Colonic mucosa (tissue), 4 donors: ENCODE measurements around the gene FRMD1. TPM values are rescaled to one million over a fixed set of nuclear protein-coding genes. Genes with fewer than 3 reads are reported as not detected.

Source experiments
- DNase-seq: peaks from one replicate; pipeline ENCODE4 v3.0.0-alpha.2; 2020
- H3K27ac ChIP-seq: fragments of 200-600 bp; one replicate; pipeline ENCODE4 v1.8.0; 2021
- H3K27me3 ChIP-seq: fragments of 200-600 bp; one replicate; pipeline ENCODE4 v1.8.0; 2021
- H3K36me3 ChIP-seq: fragments of 200-600 bp; one replicate; pipeline ENCODE4 v1.8.0; 2021
- H3K4me1 ChIP-seq: fragments of 200-600 bp; one replicate; pipeline ENCODE4 v1.8.0; 2021; ENCODE audit warnings: mild to moderate bottlenecking
- H3K4me3 ChIP-seq: fragments of 200-600 bp; one replicate; pipeline ENCODE4 v1.8.0; 2021
- H3K9ac ChIP-seq, 2 donors: one replicate each; pipeline ENCODE4 v1.7.0; 2013; ENCODE audit warnings: control low read depth in 2 of 2, low read depth in 2 of 2, low read length in 2 of 2
- H3K9me3 ChIP-seq: fragments of 200-600 bp; one replicate; pipeline ENCODE4 v1.8.0; 2021
- CTCF ChIP-seq: fragments of 200-600 bp; IDR thresholded peaks from one replicate; pipeline ENCODE4 v1.8.0; 2022; ENCODE audit warnings: antibody characterized with exemption, mild to moderate bottlenecking
- intact Hi-C: fragments of 100-400 bp; cut with DNase I; formaldehyde crosslinking; loops from one replicate; pipeline ENCODE4 v1.14.1; 2022
- total RNA-seq, 2 donors: library from RNA; stranded (reverse); fragmentation: NEBNext Ultra II Directional in 1 of 2; extraction: Animal tissue kit (Norgen Biotek cat#: 25700) in 1 of 2; gene quantifications; one replicate each; pipeline ENCODE4 v1.2.1, GENCODE V29; 2021
- donor health status: healthy.
- donor health status: DM: no; HTN: no; CAD: no.
- donor health status: DM: no; HTN: no; CAD: no.

Gene FRMD1
- total RNA-seq, 2 donors from 2014 or later = 2.3 to 21.0 TPM

- H3K4me3 ChIP-seq = no peak overlapping the region
- no peaks in the 10 kb centered on the region for H3K4me1 ChIP-seq
- H3K27me3 ChIP-seq = no peaks in the 10 kb centered on the region
- DNase-seq = no peak
- H3K36me3 ChIP-seq = no peaks in the 10 kb centered on the region
- H3K9ac ChIP-seq = no peak overlapping the region
- no peak overlapping the region for H3K27ac ChIP-seq
- H3K9me3 ChIP-seq = no peaks in the 10 kb centered on the region
- intact Hi-C loops = loop anchor here (10.0 kb wide), 1 partner anchor 186 kb away; no protein-coding TSS in a partner anchor
- TF ChIP-seq CTCF = no peak
Measured at GRCh38 chr6:168110437-168110836, 31.4 kb upstream of the FRMD1 start.

- Histone ChIP-seq H3K4me1 (no peaks in the 10 kb centered on the region), H3K27ac (no peak overlapping the region), H3K36me3 (no peaks in the 10 kb centered on the region), H3K27me3 (no peaks in the 10 kb centered on the region), H3K4me3 (no peak overlapping the region), H3K9me3 (no peaks in the 10 kb centered on the region), H3K9ac (no peak overlapping the region)
- no peak for DNase-seq
- intact Hi-C loops = no loop called here
- no peak for TF ChIP-seq CTCF
Measured at GRCh38 chr6:168109171-168109570, 30.2 kb upstream of the FRMD1 start.

- TF ChIP-seq CTCF = no peak
- no peaks in the 10 kb centered on the region for H3K9me3 ChIP-seq
- H3K4me1 ChIP-seq = no peaks in the 10 kb centered on the region
- H3K27ac ChIP-seq = no peak overlapping the region
- DNase-seq = no peak
- intact Hi-C loops = no loop called here
- H3K4me3 ChIP-seq = no peak overlapping the region
- no peaks in the 10 kb centered on the region for H3K36me3 ChIP-seq
- H3K9ac ChIP-seq = no peak overlapping the region
- H3K27me3 ChIP-seq = peaks cover 4% of the 10 kb centered on the region
Measured at GRCh38 chr6:168107191-168107983, 28.4 kb upstream of the FRMD1 start.

GRCh38 chr6:168106633-168107005 is 27.6 kb upstream of the FRMD1 start:
- intact Hi-C loops = no loop called here
- no peak for TF ChIP-seq CTCF
- H3K27me3 ChIP-seq = peaks cover 12% of the 10 kb centered on the region

GRCh38 chr6:168105813-168106632 is 27.0 kb upstream of the FRMD1 start:
- no peak for TF ChIP-seq CTCF
- Histone ChIP-seq H3K4me3 (no peak overlapping the region), H3K9ac (no peak overlapping the region), H3K9me3 (no peaks in the 10 kb centered on the region), H3K36me3 (no peaks in the 10 kb centered on the region), H3K27ac (no peak overlapping the region), H3K27me3 (peaks cover 18% of the 10 kb centered on the region), H3K4me1 (no peaks in the 10 kb centered on the region)
- no peak for DNase-seq
- intact Hi-C loops = no loop called here

More at GRCh38 chr6:168106633-168107005, 27.6 kb upstream of the FRMD1 start:
- no peak for DNase-seq
- H3K9ac ChIP-seq = no peak overlapping the region
- no peaks in the 10 kb centered on the region for H3K4me1 ChIP-seq
- H3K36me3 ChIP-seq = no peaks in the 10 kb centered on the region
- H3K4me3 ChIP-seq = no peak overlapping the region
- H3K27ac ChIP-seq = no peak overlapping the region
- no peaks in the 10 kb centered on the region for H3K9me3 ChIP-seq
